HUDEP-2 (cell line): ENCODE data around the gene ABLIM2.

Source experiments
- DNase-seq, 76 experiments: peaks; one replicate each; lab custom pipeline; 2025; ENCODE audit not compliant: unreplicated experiment in 76 of 76; lab: John Stamatoyannopoulos, UW

ABLIM2 gene

GRCh38 chr4:8177552-8177951 is 18.9 kb upstream of the ABLIM2 start:
- DNase-seq, result no peak

GRCh38 chr4:8176547-8177399 is 18.2 kb upstream of the ABLIM2 start:
- DNase-seq, result peak in 17 of 76 experiments; percentile 2 to 43 (median 11)

- no peak for DNase-seq
Observed at GRCh38 chr4:8175686-8176085, 17.1 kb upstream of the ABLIM2 start.

GRCh38 chr4:8174970-8175369 is 16.4 kb upstream of the ABLIM2 start:
- DNase-seq, result no peak

GRCh38 chr4:8173492-8174242 is 15.1 kb upstream of the ABLIM2 start:
- DNase-seq, result no peak

GRCh38 chr4:8171984-8172924 is 13.6 kb upstream of the ABLIM2 start:
- DNase-seq, result no peak

- no peak for DNase-seq
Observed at GRCh38 chr4:8171266-8171665, 12.7 kb upstream of the ABLIM2 start.

- no peak for DNase-seq
Observed at GRCh38 chr4:8170341-8170740, 11.7 kb upstream of the ABLIM2 start.

GRCh38 chr4:8169763-8170162 is 11.2 kb upstream of the ABLIM2 start:
- no peak for DNase-seq

GRCh38 chr4:8168832-8169598 is 10.4 kb upstream of the ABLIM2 start:
- no peak for DNase-seq

- DNase-seq, result no peak
Observed at GRCh38 chr4:8168232-8168631, 9.6 kb upstream of the ABLIM2 start.

GRCh38 chr4:8167815-8168214 is 9.2 kb upstream of the ABLIM2 start:
- no peak for DNase-seq

GRCh38 chr4:8167291-8167690 is 8.7 kb upstream of the ABLIM2 start:
- DNase-seq, result no peak

GRCh38 chr4:8165374-8165896 is 6.8 kb upstream of the ABLIM2 start:
- DNase-seq, result no peak

- no peak for DNase-seq
Observed at GRCh38 chr4:8164687-8165086, 6.1 kb upstream of the ABLIM2 start.

GRCh38 chr4:8164194-8164565 is 5.6 kb upstream of the ABLIM2 start:
- DNase-seq, result no peak

- no peak for DNase-seq
Observed at GRCh38 chr4:8163436-8164193, 5.0 kb upstream of the ABLIM2 start.

GRCh38 chr4:8163026-8163425 is 4.4 kb upstream of the ABLIM2 start:
- no peak for DNase-seq

- DNase-seq, result no peak
Observed at GRCh38 chr4:8162625-8163024, 4.0 kb upstream of the ABLIM2 start.
